Smooth muscle cell of the brain vasculature (primary cell): ENCODE measurements around the gene LRRC59.

Source experiments
- DNase-seq: peaks from one replicate; pipeline ENCODE4 v3.0.0-alpha.2; 2012; ENCODE audit warnings: low read depth, low spot score

Gene LRRC59

GRCh38 chr17:50388728-50389127 lies 8.6 kb downstream of the LRRC59 start:
- no peak for DNase-seq

- no peak for DNase-seq
Observed at GRCh38 chr17:50386510-50386909, 10.8 kb downstream of the LRRC59 start.

GRCh38 chr17:50382931-50383330 lies 14.4 kb downstream of the LRRC59 start:
- no peak for DNase-seq

- no peak for DNase-seq
Observed at GRCh38 chr17:50381920-50382319, 15.4 kb downstream of the LRRC59 start.

- no peak for DNase-seq
Observed at GRCh38 chr17:50381260-50381815, 16.0 kb downstream of the LRRC59 start.

GRCh38 chr17:50380369-50381259 lies 16.7 kb downstream of the LRRC59 start:
- DNase-seq = no peak

- DNase-seq = no peak
Observed at GRCh38 chr17:50379351-50380132, 17.8 kb downstream of the LRRC59 start.

- DNase-seq = no peak
Observed at GRCh38 chr17:50375858-50376538, 21.3 kb downstream of the LRRC59 start.

GRCh38 chr17:50373705-50374104 lies 23.6 kb downstream of the LRRC59 start:
- no peak for DNase-seq

GRCh38 chr17:50372758-50373556 lies 24.4 kb downstream of the LRRC59 start, which contains the start of the genes EME1 and MRPL27:
Gene EME1, plus strand, starts transcription at chr17:50373229. Its CDS starts 1,980 bp downstream, at chr17:50375209.
Gene MRPL27, minus strand, starts transcription at chr17:50373184. Its CDS starts 14 bp downstream, at chr17:50373170.
- peak; percentile 60 for DNase-seq

- no peak for DNase-seq
Observed at GRCh38 chr17:50372222-50372757, 25.0 kb downstream of the LRRC59 start.

- no peak for DNase-seq
Observed at GRCh38 chr17:50371526-50371925, 25.8 kb downstream of the LRRC59 start.

- no peak for DNase-seq
Observed at GRCh38 chr17:50370052-50370451, 27.3 kb downstream of the LRRC59 start.

GRCh38 chr17:50367401-50367800 lies 29.9 kb downstream of the LRRC59 start:
- no peak for DNase-seq

GRCh38 chr17:50365649-50366393 lies 31.5 kb downstream of the LRRC59 start:
- DNase-seq = no peak

GRCh38 chr17:50365165-50365564 lies 32.2 kb downstream of the LRRC59 start:
- no peak for DNase-seq

- no peak for DNase-seq
Observed at GRCh38 chr17:50364715-50365114, 32.6 kb downstream of the LRRC59 start.

GRCh38 chr17:50364061-50364458 lies 33.3 kb downstream of the LRRC59 start:
- no peak for DNase-seq

GRCh38 chr17:50363217-50364060 lies 33.9 kb downstream of the LRRC59 start:
- DNase-seq = no peak
